ENCODE data around the gene NEURL3.

DNA sequence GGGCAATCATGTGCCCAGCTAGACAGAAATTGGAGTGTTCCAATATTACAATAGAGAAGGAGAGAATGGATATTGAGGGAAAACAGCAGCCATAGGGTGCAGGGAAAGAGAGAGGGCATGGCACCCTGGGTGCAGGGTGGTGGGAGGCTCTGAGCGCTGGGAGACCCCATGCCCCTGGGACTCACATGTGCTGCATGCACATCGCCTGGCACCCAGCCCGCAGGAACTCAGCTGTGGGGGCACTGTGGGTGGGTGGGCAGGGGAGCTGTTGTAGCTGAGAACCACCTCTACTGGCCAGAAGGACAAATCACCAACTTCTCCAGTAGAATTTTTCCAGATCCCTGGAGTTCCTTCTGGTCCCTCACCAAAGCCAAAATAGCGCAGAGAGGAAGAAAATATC is 7.2 kb upstream of the NEURL3 start:
- TF ChIP-seq, protein P1, sequence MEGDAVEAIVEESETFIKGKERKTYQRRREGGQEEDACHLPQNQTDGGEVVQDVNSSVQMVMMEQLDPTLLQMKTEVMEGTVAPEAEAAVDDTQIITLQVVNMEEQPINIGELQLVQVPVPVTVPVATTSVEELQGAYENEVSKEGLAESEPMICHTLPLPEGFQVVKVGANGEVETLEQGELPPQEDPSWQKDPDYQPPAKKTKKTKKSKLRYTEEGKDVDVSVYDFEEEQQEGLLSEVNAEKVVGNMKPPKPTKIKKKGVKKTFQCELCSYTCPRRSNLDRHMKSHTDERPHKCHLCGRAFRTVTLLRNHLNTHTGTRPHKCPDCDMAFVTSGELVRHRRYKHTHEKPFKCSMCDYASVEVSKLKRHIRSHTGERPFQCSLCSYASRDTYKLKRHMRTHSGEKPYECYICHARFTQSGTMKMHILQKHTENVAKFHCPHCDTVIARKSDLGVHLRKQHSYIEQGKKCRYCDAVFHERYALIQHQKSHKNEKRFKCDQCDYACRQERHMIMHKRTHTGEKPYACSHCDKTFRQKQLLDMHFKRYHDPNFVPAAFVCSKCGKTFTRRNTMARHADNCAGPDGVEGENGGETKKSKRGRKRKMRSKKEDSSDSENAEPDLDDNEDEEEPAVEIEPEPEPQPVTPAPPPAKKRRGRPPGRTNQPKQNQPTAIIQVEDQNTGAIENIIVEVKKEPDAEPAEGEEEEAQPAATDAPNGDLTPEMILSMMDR (IDR thresholded peaks at IDR 0.05) = no peak
- TF ChIP-seq POLR2A (IDR thresholded peaks at IDR 0.05) = no peak
